Endothelial cell (in vitro differentiated cells): ENCODE results near the gene SSR4. TPM values are rescaled to one million over a fixed set of nuclear protein-coding genes. Genes with fewer than 3 reads are reported as not detected.

ENCODE experiments used
- DNase-seq: peaks from one replicate; pipeline ENCODE4 v3.0.0; 2021; ENCODE audit warnings: low spot score
- H3K27ac Mint-ChIP-seq: one replicate; pipeline ENCODE4 v1.8.0; 2021; ENCODE audit warnings: mixed read lengths, inconsistent platforms; ENCODE audit not compliant: unreplicated experiment
- H3K27me3 Mint-ChIP-seq: one replicate; pipeline ENCODE4 v1.8.0; 2021; ENCODE audit warnings: mild to moderate bottlenecking, moderate library complexity, mixed read lengths, inconsistent platforms; ENCODE audit not compliant: unreplicated experiment
- H3K36me3 Mint-ChIP-seq: one replicate; pipeline ENCODE4 v1.8.0; 2021; ENCODE audit warnings: mild to moderate bottlenecking, low read depth, mixed read lengths, inconsistent platforms; ENCODE audit not compliant: unreplicated experiment
- H3K4me1 Mint-ChIP-seq: one replicate; pipeline ENCODE4 v1.8.0; 2021; ENCODE audit warnings: mild to moderate bottlenecking, mixed read lengths, inconsistent platforms; ENCODE audit not compliant: unreplicated experiment
- H3K4me3 Mint-ChIP-seq: one replicate; pipeline ENCODE4 v1.8.0; 2021; ENCODE audit warnings: mild to moderate bottlenecking, mixed read lengths, inconsistent platforms; ENCODE audit not compliant: unreplicated experiment
- H3K9me3 Mint-ChIP-seq: one replicate; pipeline ENCODE4 v1.8.0; 2021; ENCODE audit warnings: mixed read lengths, inconsistent platforms; ENCODE audit not compliant: unreplicated experiment
- total RNA-seq: library from RNA; stranded (reverse); fragmentation: NEBNext Ultra II Directional; extraction: Animal tissue kit (Norgen Biotek cat#: 25700); gene quantifications from one replicate; pipeline ENCODE4 v1.2.1, GENCODE V29; 2021; ENCODE audit not compliant: unreplicated experiment
- TF ChIP-seq, protein P1 (sequence below): fragments of 200-600 bp; sonication (generic); IDR thresholded peaks from one replicate; pipeline ENCODE4 v1.5.0; 2021; ENCODE audit warnings: antibody characterized with exemption; ENCODE audit not compliant: unreplicated experiment

The SSR4 gene
- total RNA-seq, 1 donor from 2014 or later: 243 TPM

DNA sequence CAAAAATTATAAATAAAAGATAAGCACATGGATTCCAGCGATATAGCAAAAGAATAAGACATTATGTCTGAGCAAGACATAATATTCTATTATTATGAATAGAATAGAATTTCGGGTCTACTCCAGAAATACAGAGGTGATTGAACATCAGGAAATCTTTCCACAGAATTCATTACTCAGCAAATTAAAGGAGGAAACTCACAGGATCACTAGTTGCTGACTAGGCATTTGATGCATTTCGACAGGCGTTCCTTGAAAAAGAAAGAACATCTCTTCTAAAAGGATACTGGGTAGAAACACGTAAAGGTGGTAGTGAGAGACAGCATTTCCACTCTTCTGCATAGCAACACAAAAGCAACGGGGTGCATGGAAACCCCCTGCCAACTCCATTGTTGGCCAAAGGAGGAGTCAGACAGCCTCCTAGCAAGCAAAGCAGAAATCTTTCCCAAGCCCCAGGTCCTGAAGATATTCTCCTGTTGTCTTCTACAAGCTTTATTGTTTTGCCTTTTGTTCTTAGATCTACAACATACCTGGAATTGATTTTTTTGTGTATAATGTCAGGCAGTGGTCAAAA, 50.1 kb downstream of the SSR4 start:
- no peak for DNase-seq
- Mint-ChIP-seq H3K9me3 (no peaks in the 10 kb centered on the region), H3K4me1 (no peaks in the 10 kb centered on the region)

DNA sequence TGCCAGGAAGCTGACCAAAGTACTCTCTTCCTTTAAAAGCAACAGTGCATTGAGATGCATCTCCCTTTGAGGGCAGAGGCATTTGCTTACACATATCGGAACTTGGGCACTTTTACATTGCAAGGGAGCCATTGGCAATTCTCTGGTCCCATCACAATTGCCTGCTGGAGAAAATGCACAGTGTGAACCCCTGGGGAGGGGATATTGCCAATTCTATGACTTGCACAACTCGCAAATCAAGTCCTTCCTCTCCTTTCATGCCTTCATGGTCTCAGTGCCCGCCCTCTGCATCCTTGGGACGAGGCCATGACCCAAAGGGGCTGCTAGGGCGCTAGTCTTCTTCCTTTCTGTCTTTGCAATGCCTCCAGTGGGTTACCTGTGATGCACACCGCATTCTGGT, 50.7 kb downstream of the SSR4 start:
- TF ChIP-seq, protein P1, sequence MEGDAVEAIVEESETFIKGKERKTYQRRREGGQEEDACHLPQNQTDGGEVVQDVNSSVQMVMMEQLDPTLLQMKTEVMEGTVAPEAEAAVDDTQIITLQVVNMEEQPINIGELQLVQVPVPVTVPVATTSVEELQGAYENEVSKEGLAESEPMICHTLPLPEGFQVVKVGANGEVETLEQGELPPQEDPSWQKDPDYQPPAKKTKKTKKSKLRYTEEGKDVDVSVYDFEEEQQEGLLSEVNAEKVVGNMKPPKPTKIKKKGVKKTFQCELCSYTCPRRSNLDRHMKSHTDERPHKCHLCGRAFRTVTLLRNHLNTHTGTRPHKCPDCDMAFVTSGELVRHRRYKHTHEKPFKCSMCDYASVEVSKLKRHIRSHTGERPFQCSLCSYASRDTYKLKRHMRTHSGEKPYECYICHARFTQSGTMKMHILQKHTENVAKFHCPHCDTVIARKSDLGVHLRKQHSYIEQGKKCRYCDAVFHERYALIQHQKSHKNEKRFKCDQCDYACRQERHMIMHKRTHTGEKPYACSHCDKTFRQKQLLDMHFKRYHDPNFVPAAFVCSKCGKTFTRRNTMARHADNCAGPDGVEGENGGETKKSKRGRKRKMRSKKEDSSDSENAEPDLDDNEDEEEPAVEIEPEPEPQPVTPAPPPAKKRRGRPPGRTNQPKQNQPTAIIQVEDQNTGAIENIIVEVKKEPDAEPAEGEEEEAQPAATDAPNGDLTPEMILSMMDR: no peak
- no peaks in the 10 kb centered on the region for H3K36me3 Mint-ChIP-seq
- no peaks in the 10 kb centered on the region for H3K9me3 Mint-ChIP-seq
- H3K27ac Mint-ChIP-seq: no peak overlapping the region
- no peaks in the 10 kb centered on the region for H3K4me1 Mint-ChIP-seq
- no peak overlapping the region for H3K4me3 Mint-ChIP-seq
- no peaks in the 10 kb centered on the region for H3K27me3 Mint-ChIP-seq
- DNase-seq: no peak

More for the DNA sequence above, 50.1 kb downstream of the SSR4 start:
- H3K4me3 Mint-ChIP-seq: no peak overlapping the region
- no peaks in the 10 kb centered on the region for H3K36me3 Mint-ChIP-seq
- no peaks in the 10 kb centered on the region for H3K27me3 Mint-ChIP-seq
- no peak overlapping the region for H3K27ac Mint-ChIP-seq
- TF ChIP-seq, protein P1: no peak

DNA sequence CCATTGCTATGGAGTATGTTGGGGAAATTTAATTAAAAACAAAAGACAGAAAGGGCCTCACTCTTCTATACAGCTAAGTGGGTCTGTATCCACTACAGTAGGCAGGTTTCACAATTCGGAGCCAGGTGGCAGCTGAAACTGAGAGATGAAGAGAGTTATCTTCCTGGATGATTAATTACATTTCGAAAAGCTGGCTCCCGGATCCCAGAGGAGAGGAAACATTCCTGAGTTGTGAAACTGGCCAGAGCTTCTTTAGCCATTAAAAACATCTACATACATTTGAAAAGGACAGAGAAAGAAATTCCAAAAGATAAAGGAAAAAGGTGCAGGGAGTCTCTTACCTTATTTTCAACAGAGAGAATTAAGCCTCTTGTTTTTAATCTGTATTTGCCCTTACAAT, 51.4 kb downstream of the SSR4 start:
- TF ChIP-seq, protein P1: no peak
- no peaks in the 10 kb centered on the region for H3K4me1 Mint-ChIP-seq
- H3K27ac Mint-ChIP-seq: no peak overlapping the region
- H3K36me3 Mint-ChIP-seq: no peaks in the 10 kb centered on the region
- H3K27me3 Mint-ChIP-seq: no peaks in the 10 kb centered on the region
- H3K9me3 Mint-ChIP-seq: no peaks in the 10 kb centered on the region
- H3K4me3 Mint-ChIP-seq: no peak overlapping the region
- no peak for DNase-seq

Other genes with a start within 250 kb of the SSR4 start
- gene CCNQ, start 195.5 kb upstream of the SSR4 start, total RNA-seq: 15.3 TPM
- gene DUSP9, start 147.5 kb upstream of the SSR4 start, total RNA-seq: not detected
- 0.41 TPM for gene PNCK, start 120.9 kb upstream of the SSR4 start, total RNA-seq
- gene SLC6A8, start 106.7 kb upstream of the SSR4 start, total RNA-seq: 7.9 TPM
- gene BCAP31, start 70.3 kb upstream of the SSR4 start, total RNA-seq: 282 TPM
- gene ABCD1, start 69.8 kb upstream of the SSR4 start, total RNA-seq: 19.5 TPM
- gene PLXNB3, start 30.4 kb upstream of the SSR4 start, total RNA-seq: 11.2 TPM
- 0.18 TPM for gene SRPK3, start 13.6 kb upstream of the SSR4 start, total RNA-seq
- 43.3 TPM for gene IDH3G, start 293 bp upstream of the SSR4 start, total RNA-seq
- 2.6 TPM for gene PDZD4, start 35.9 kb downstream of the SSR4 start, total RNA-seq
- gene L1CAM, start 91.5 kb downstream of the SSR4 start, total RNA-seq: 0.31 TPM
- 0.77 TPM for gene AVPR2, start 110.0 kb downstream of the SSR4 start, total RNA-seq
- 72.2 TPM for gene ARHGAP4, start 131.6 kb downstream of the SSR4 start, total RNA-seq
- gene NAA10, start 140.4 kb downstream of the SSR4 start, total RNA-seq: 85.5 TPM
- 19.3 TPM for gene RENBP, start 150.0 kb downstream of the SSR4 start, total RNA-seq
- gene HCFC1, start 177.2 kb downstream of the SSR4 start, total RNA-seq: 74.6 TPM
- gene TMEM187, start 178.1 kb downstream of the SSR4 start, total RNA-seq: 12.0 TPM
- gene IRAK1, start 225.2 kb downstream of the SSR4 start, total RNA-seq: 89.9 TPM